Gastrocnemius medialis (tissue), 4 donors: Measurements from ENCODE around the gene RASGEF1B. TPM values are rescaled to one million over a fixed set of nuclear protein-coding genes. Genes with fewer than 3 reads are reported as not detected.

Experiments
- ATAC-seq, 2 donors: fragments of 150-250 bp; one replicate each; pipeline ENCODE4 v1.9.1; 2016
- DNase-seq, 2 donors: peaks; one replicate each; pipeline ENCODE4 v3.0.0-alpha.2; 2019
- H3K27ac ChIP-seq, 4 donors: fragments of 200-600 bp; sonication (generic); 1 replicate in 1 of 4; 2 replicates in 3 of 4; pipeline ENCODE4 v1.5.1; 2016 to 2018; ENCODE audit warnings: mild to moderate bottlenecking in 2 of 4, moderate library complexity in 1 of 4
- H3K27me3 ChIP-seq, 3 donors: fragments of 200-600 bp; sonication (generic) in 2 of 3; 1 replicate in 1 of 3; 2 replicates in 2 of 3; pipeline versions ENCODE4 v1.5.1 to v1.6.0; 2016 to 2019; ENCODE audit warnings: mild to moderate bottlenecking in 1 of 3, moderate library complexity in 1 of 3
- H3K36me3 ChIP-seq, 2 donors: fragments of 200-600 bp; sonication (generic) in 1 of 2; one replicate each; pipeline ENCODE4 v1.5.1; 2017 to 2018
- H3K4me1 ChIP-seq, 2 donors: fragments of 200-600 bp; sonication (generic) in 1 of 2; one replicate each; pipeline ENCODE4 v1.5.1; 2016 to 2017; ENCODE audit warnings: mild to moderate bottlenecking in 2 of 2
- H3K4me3 ChIP-seq, 4 donors: fragments of 200-600 bp; sonication (generic) in 3 of 4; 1 replicate in 1 of 4; 2 replicates in 3 of 4; pipeline ENCODE4 v1.5.1; 2016 to 2019; ENCODE audit warnings: mild to moderate bottlenecking in 2 of 4
- H3K9me3 ChIP-seq, 3 donors: fragments of 200-600 bp; sonication (generic) in 2 of 3; 1 replicate in 1 of 3; 2 replicates in 2 of 3; pipeline ENCODE4 v1.5.1; 2016 to 2019
- POLR2A ChIP-seq, 2 donors: fragments of 450-650 bp; IDR thresholded peaks; one replicate each; pipeline ENCODE4 v1.6.1; 2017; ENCODE audit warnings: antibody characterized with exemption in 2 of 2, mild to moderate bottlenecking in 2 of 2, moderate library complexity in 2 of 2
- in situ Hi-C, 4 donors: fragments of 200-750 bp; cut with MboI; loops; one replicate each; pipeline versions ENCODE4 v1.15.0 to v1.8.0; 2017; ENCODE audit warnings: low sequenced_read_pairs in 4 of 4
- intact Hi-C: fragments of 100-400 bp; cut with DNase I; formaldehyde crosslinking; loops from one replicate; pipeline ENCODE4 v1.15.1; 2023; ENCODE audit warnings: low total_unique reads
- total RNA-seq, 4 donors: library from RNA; depleted of rRNA; stranded (reverse); fragments of >200 nt; gene quantifications; one replicate each; pipeline versions ENCODE4 v1.1.0 to v1.2.3, GENCODE V29; 2016
- TF ChIP-seq, protein P1 (sequence below), 5 experiments: fragments of 450-650 bp in 3 of 5; fragments of 200-600 bp in 2 of 5; sonication (generic) in 2 of 5; IDR thresholded peaks in 4 of 5; conservative IDR thresholded peaks in 1 of 5; 1 replicate in 4 of 5; 2 replicates in 1 of 5; pipeline ENCODE4 v1.5.1; 2016 to 2019; ENCODE audit warnings: antibody characterized with exemption in 5 of 5, mild to moderate bottlenecking in 3 of 5, moderate library complexity in 3 of 5

Gene RASGEF1B
- total RNA-seq, 4 donors from 2014 or later: 1.9 to 6.0 (median 5.2) TPM

DNA sequence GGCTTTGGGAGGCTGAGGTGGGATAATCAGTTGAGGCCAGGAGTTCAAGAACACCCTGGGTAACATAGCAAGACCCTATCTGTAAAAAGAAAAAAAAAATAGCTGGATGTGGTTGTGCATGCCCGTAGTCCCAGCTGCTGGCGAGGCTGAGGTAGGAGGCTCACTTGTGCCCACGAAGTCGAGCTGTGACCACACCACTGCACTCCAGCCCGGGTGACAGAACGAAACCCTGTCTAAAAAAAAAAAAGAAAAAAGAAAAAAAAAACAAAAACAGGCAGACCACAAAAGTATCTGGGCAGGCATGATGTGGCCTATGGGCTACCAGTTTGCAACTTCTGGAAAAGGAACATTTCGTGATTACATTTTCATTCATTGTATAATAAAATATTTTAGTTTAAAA lies 38.1 kb upstream of the RASGEF1B start:
- H3K27ac ChIP-seq: no peak overlapping the region
- no peaks in the 10 kb centered on the region for H3K36me3 ChIP-seq
- in situ Hi-C loops (no loop called here), intact Hi-C loops (no loop called here)
- H3K4me3 ChIP-seq: no peak overlapping the region
- DNase-seq (no peak), ATAC-seq (no peak)
- TF ChIP-seq, protein P1, sequence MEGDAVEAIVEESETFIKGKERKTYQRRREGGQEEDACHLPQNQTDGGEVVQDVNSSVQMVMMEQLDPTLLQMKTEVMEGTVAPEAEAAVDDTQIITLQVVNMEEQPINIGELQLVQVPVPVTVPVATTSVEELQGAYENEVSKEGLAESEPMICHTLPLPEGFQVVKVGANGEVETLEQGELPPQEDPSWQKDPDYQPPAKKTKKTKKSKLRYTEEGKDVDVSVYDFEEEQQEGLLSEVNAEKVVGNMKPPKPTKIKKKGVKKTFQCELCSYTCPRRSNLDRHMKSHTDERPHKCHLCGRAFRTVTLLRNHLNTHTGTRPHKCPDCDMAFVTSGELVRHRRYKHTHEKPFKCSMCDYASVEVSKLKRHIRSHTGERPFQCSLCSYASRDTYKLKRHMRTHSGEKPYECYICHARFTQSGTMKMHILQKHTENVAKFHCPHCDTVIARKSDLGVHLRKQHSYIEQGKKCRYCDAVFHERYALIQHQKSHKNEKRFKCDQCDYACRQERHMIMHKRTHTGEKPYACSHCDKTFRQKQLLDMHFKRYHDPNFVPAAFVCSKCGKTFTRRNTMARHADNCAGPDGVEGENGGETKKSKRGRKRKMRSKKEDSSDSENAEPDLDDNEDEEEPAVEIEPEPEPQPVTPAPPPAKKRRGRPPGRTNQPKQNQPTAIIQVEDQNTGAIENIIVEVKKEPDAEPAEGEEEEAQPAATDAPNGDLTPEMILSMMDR (IDR thresholded peaks at IDR 0.05 in 4 of 5, conservative IDR thresholded peaks at IDR 0.05 in 1 of 5): no peak
- TF ChIP-seq POLR2A (IDR thresholded peaks at IDR 0.05): no peak
- no peaks in the 10 kb centered on the region for H3K4me1 ChIP-seq
- H3K9me3 ChIP-seq: no peaks in the 10 kb centered on the region
- H3K27me3 ChIP-seq: no peaks in the 10 kb centered on the region

DNA sequence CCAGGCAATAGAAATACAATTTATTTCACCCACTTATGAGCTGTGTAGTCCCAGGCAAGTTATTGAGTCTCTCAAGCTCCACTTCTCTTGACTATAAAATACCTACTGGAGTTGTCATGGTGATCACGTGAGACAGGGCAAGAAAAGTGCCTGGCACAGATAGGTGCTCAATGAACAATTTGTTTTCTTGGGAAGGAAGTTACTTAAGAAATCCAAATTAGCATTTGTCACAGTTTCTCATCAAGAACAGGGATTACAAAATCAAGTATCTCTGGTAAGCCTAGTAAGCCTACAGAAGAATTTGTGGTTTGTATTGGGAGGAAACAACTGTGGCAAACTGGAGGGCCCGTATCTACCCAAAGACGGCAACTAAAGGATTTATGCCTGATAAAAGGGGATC lies 37.5 kb upstream of the RASGEF1B start:
- DNase-seq: no peak
- no peak for ATAC-seq
- H3K4me1 ChIP-seq: no peaks in the 10 kb centered on the region
- no peak for TF ChIP-seq POLR2A (IDR thresholded peaks at IDR 0.05)
- TF ChIP-seq, protein P1 (IDR thresholded peaks at IDR 0.05 in 4 of 5, conservative IDR thresholded peaks at IDR 0.05 in 1 of 5): no peak
- intact Hi-C loops: no loop called here
- H3K9me3 ChIP-seq: no peaks in the 10 kb centered on the region
- H3K27ac ChIP-seq: no peak overlapping the region
- H3K27me3 ChIP-seq: no peaks in the 10 kb centered on the region
- H3K4me3 ChIP-seq: no peak overlapping the region
- in situ Hi-C loops: no loop called here
- H3K36me3 ChIP-seq: no peaks in the 10 kb centered on the region

DNA sequence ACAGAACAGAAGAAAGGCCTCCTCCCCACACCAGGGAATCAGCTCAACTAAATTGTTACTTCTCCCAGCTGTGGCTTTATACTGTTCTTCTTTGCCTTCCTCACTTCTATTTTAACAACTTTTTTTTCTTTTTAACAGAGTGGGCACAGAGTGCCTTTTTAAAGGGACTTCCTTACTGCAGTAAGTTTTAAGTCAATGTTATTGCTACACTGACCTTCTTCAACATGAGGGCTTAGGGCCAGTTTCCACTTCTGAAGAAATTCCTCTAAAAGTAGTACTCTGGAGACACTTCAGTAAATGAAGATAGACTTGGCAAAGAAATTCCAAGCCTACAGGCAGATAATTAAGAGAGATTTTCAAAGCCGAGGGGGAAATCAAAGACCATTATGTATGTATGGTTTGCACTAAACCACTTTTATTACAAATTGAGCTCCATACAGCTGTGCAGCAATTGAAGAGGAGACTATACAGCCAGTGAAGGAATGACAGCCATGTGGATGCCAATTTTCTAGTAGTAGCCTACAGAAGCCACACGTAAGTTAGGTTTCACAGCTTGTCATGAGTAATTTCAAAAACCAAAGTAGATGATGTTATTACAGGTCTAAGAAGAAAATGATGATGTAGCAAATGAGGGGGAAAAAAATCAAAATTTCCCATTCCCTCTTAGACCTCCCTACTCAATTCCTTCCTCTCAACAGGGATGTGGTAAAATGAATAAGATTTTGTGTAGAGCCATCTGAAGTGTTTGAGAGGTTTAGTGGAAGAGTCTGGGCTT lies 36.9 kb upstream of the RASGEF1B start:
- H3K27me3 ChIP-seq: no peaks in the 10 kb centered on the region
- H3K36me3 ChIP-seq: no peaks in the 10 kb centered on the region
- in situ Hi-C loops (no loop called here), intact Hi-C loops (no loop called here)
- no peak overlapping the region for H3K4me3 ChIP-seq
- ATAC-seq (no peak), DNase-seq (no peak)
- no peaks in the 10 kb centered on the region for H3K9me3 ChIP-seq
- H3K27ac ChIP-seq: no peak overlapping the region
- TF ChIP-seq POLR2A (IDR thresholded peaks at IDR 0.05): no peak
- TF ChIP-seq, protein P1 (IDR thresholded peaks at IDR 0.05 in 4 of 5, conservative IDR thresholded peaks at IDR 0.05 in 1 of 5): no peak
- H3K4me1 ChIP-seq: no peaks in the 10 kb centered on the region

DNA sequence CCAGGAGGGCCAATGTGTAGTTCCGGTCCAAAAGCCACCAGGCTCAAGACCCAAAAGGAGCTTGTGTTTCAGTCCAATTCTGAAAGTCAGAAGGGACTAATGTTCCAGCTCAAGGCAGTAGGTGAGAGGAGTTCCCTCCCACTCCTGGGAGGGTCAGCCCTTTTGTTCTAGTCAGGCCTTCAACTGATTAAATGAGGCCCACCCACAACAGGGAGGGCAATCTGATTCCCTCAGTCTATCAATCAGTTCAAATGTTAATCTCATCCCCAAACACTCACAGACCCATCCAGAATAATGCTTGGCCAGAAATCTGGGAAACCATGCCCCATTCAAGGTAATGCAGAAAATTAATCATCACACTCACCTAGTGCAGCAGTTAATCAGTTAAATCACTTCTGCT lies 35.8 kb upstream of the RASGEF1B start:
- H3K27me3 ChIP-seq: no peaks in the 10 kb centered on the region
- intact Hi-C loops: no loop called here
- no peak for TF ChIP-seq POLR2A (IDR thresholded peaks at IDR 0.05)
- TF ChIP-seq, protein P1 (IDR thresholded peaks at IDR 0.05 in 4 of 5, conservative IDR thresholded peaks at IDR 0.05 in 1 of 5): no peak
- no peaks in the 10 kb centered on the region for H3K36me3 ChIP-seq
- in situ Hi-C loops: no loop called here
- H3K9me3 ChIP-seq: no peaks in the 10 kb centered on the region
- DNase-seq (no peak), ATAC-seq (no peak)
- H3K27ac ChIP-seq: no peak overlapping the region
- no peaks in the 10 kb centered on the region for H3K4me1 ChIP-seq
- H3K4me3 ChIP-seq: no peak overlapping the region

DNA sequence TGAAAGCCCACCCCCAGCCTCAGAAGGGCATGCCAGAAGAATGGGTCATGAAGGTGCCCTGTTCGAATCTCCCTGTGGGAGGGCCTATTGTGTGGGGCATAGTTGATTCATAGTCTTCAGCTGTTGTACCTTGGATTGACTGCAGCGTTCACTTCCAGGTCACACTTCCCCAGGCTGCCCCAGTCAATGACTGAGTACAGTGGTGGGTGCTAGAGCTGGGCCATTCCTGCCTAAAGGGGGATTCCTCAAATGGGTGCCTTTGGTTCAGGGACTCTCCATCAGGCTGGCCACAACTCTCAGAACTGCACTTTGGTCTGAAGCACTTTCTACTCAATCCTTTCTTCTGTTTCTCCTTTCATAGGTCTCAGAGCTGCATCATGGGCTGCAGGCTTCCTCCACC lies 35.0 kb upstream of the RASGEF1B start:
- H3K9me3 ChIP-seq: no peaks in the 10 kb centered on the region
- no peak for ATAC-seq
- no peaks in the 10 kb centered on the region for H3K36me3 ChIP-seq
- intact Hi-C loops: no loop called here
- in situ Hi-C loops: no loop called here
- no peaks in the 10 kb centered on the region for H3K4me1 ChIP-seq
- no peak overlapping the region for H3K27ac ChIP-seq
- H3K4me3 ChIP-seq: no peak overlapping the region
- no peaks in the 10 kb centered on the region for H3K27me3 ChIP-seq
- no peak for DNase-seq
- TF ChIP-seq POLR2A (IDR thresholded peaks at IDR 0.05): no peak
- TF ChIP-seq, protein P1 (IDR thresholded peaks at IDR 0.05 in 4 of 5, conservative IDR thresholded peaks at IDR 0.05 in 1 of 5): no peak
